ENCODE results near the gene CTF1.

DNA sequence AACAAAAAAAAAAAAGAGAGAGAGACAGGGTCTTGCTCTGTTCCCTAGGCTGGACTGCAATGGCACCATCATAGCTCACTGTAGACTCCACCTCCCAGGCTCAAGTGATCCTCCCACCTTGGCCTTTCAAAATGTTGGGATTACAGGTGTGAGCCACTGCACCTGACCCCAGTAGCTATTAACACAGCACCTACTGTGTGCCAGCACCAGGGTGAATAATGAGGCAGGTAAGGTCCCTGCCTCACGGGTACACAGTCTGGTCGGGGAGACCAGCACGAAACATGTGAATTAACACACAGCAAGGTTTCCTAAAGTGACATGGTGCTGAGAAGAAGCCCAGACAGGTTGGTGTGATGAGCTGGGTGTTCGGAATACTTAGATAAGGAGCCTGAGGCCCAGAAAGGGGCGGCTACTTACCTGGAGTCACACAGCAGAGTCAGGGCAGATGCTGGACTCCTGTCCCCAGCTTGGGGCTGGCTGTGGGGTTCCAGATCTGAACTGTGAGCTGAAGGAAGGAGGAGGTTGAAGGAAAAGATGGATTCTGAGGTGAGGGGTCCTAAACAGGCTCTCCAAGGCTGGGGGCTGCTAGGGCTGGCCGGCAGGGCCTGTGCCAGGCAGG lies 16.5 kb downstream of the CTF1 start:
- TF ChIP-seq, protein P1, sequence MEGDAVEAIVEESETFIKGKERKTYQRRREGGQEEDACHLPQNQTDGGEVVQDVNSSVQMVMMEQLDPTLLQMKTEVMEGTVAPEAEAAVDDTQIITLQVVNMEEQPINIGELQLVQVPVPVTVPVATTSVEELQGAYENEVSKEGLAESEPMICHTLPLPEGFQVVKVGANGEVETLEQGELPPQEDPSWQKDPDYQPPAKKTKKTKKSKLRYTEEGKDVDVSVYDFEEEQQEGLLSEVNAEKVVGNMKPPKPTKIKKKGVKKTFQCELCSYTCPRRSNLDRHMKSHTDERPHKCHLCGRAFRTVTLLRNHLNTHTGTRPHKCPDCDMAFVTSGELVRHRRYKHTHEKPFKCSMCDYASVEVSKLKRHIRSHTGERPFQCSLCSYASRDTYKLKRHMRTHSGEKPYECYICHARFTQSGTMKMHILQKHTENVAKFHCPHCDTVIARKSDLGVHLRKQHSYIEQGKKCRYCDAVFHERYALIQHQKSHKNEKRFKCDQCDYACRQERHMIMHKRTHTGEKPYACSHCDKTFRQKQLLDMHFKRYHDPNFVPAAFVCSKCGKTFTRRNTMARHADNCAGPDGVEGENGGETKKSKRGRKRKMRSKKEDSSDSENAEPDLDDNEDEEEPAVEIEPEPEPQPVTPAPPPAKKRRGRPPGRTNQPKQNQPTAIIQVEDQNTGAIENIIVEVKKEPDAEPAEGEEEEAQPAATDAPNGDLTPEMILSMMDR (IDR thresholded peaks at IDR 0.05), result no peak
- TF ChIP-seq ZFX (IDR thresholded peaks at IDR 0.05; ENCODE audit: borderline replicate concordance), result no peak
